ENCODE results near the gene VMAC.

VMAC gene

GRCh38 chr19:5893907-5894703, 10.6 kb upstream of the VMAC start:
- Histone ChIP-seq H3K4me1 (ENCODE audit: control extremely low read depth in 1 of 4, control insufficient read depth in 4 of 4, insufficient read depth in 4 of 4, low read length in 3 of 4) (peaks cover 0 to 32% (median 14%) of the 10 kb centered on the region in 4 experiments), H3K4me3 (ENCODE audit: control insufficient read depth in 1 of 7, extremely low read depth in 1 of 7, insufficient read depth in 4 of 7, low read depth in 2 of 7, low read length in 6 of 7) (peak overlapping the region in 1 of 7 experiments; percentile 13), H3K27me3 (replicated peaks in 2 of 5; ENCODE audit: control insufficient read depth in 4 of 5, insufficient read depth in 5 of 5, low read length in 4 of 5) (peaks cover 0 to 33% (median 4%) of the 10 kb centered on the region in 5 experiments), H3K27ac (ENCODE audit: insufficient read depth in 1 of 2, low read depth in 1 of 2, low read length in 2 of 2, poor library complexity in 1 of 2, severe bottlenecking in 2 of 2) (peak overlapping the region in 1 of 2 experiments; percentile 58), H3K36me3 (ENCODE audit: control insufficient read depth in 4 of 4, insufficient read depth in 4 of 4, low read length in 3 of 4) (peaks cover 0 to 31% (median 17%) of the 10 kb centered on the region in 4 experiments), H3K9me3 (ENCODE audit: control extremely low read depth in 1 of 5, control insufficient read depth in 4 of 5, insufficient read depth in 2 of 5, low read depth in 1 of 5, low read length in 4 of 5) (no peaks in the 10 kb centered on the region)
- DNase-seq = peak; percentile 75 to 91 (median 83)
- CTCF ChIA-PET = interaction anchor here (1.1 to 4.2 kb wide), 4 partner anchors 9 to 100 kb away, joined by 4 to 35 read pairs (median 6); partner anchors contain the start of genes NDUFA11 and NRTN
- WGBS (ENCODE audit: insufficient coverage) = 57% methylated on average over 26 of the region's 28 CpGs
- POLR2A ChIA-PET = interaction anchor here (0.5 kb wide), 1 partner anchor 135 kb away, joined by 5 read pairs; no protein-coding TSS in a partner anchor

GRCh38 chr19:5894704-5895349, 9.8 kb upstream of the VMAC start:
- peak overlapping the region in 1 of 7 experiments; percentile 28 for H3K4me3 ChIP-seq (ENCODE audit: control insufficient read depth in 1 of 7, extremely low read depth in 1 of 7, insufficient read depth in 4 of 7, low read depth in 2 of 7, low read length in 6 of 7)
- WGBS (ENCODE audit: insufficient coverage) = 78% methylated on average over 18 of the region's 28 CpGs
- no peaks in the 10 kb centered on the region for H3K9me3 ChIP-seq (ENCODE audit: control extremely low read depth in 1 of 5, control insufficient read depth in 4 of 5, insufficient read depth in 2 of 5, low read depth in 1 of 5, low read length in 4 of 5)
- H3K27me3 ChIP-seq (replicated peaks in 2 of 5; ENCODE audit: control insufficient read depth in 4 of 5, insufficient read depth in 5 of 5, low read length in 4 of 5) = peaks cover 0 to 27% (median 4%) of the 10 kb centered on the region in 5 experiments
- peaks cover 0 to 32% (median 17%) of the 10 kb centered on the region in 4 experiments for H3K36me3 ChIP-seq (ENCODE audit: control insufficient read depth in 4 of 4, insufficient read depth in 4 of 4, low read length in 3 of 4)
- peaks cover 0 to 32% (median 14%) of the 10 kb centered on the region in 4 experiments for H3K4me1 ChIP-seq (ENCODE audit: control extremely low read depth in 1 of 4, control insufficient read depth in 4 of 4, insufficient read depth in 4 of 4, low read length in 3 of 4)
- POLR2A ChIA-PET = no interaction called here
- no peak for DNase-seq
- CTCF ChIA-PET = interaction anchor here (2.6 kb wide), 1 partner anchor 91 kb away, joined by 9 read pairs; no protein-coding TSS in a partner anchor
- H3K27ac ChIP-seq (ENCODE audit: insufficient read depth in 1 of 2, low read depth in 1 of 2, low read length in 2 of 2, poor library complexity in 1 of 2, severe bottlenecking in 2 of 2) = peak overlapping the region in 1 of 2 experiments; percentile 58

- ChIA-PET CTCF (interaction anchor here (2.6 kb wide), 1 partner anchor 91 kb away, joined by 9 read pairs; no protein-coding TSS in a partner anchor), POLR2A (no interaction called here)
- no peak for DNase-seq
- Histone ChIP-seq H3K36me3 (ENCODE audit: control insufficient read depth in 4 of 4, insufficient read depth in 4 of 4, low read length in 3 of 4) (peaks cover 0 to 38% (median 17%) of the 10 kb centered on the region in 4 experiments), H3K4me3 (ENCODE audit: control insufficient read depth in 1 of 7, extremely low read depth in 1 of 7, insufficient read depth in 4 of 7, low read depth in 2 of 7, low read length in 6 of 7) (no peak overlapping the region), H3K27me3 (replicated peaks in 2 of 5; ENCODE audit: control insufficient read depth in 4 of 5, insufficient read depth in 5 of 5, low read length in 4 of 5) (peaks cover 0 to 21% (median 4%) of the 10 kb centered on the region in 5 experiments), H3K27ac (ENCODE audit: insufficient read depth in 1 of 2, low read depth in 1 of 2, low read length in 2 of 2, poor library complexity in 1 of 2, severe bottlenecking in 2 of 2) (peak overlapping the region in 1 of 2 experiments; percentile 58), H3K9me3 (ENCODE audit: control extremely low read depth in 1 of 5, control insufficient read depth in 4 of 5, insufficient read depth in 2 of 5, low read depth in 1 of 5, low read length in 4 of 5) (no peaks in the 10 kb centered on the region), H3K4me1 (ENCODE audit: control extremely low read depth in 1 of 4, control insufficient read depth in 4 of 4, insufficient read depth in 4 of 4, low read length in 3 of 4) (peaks cover 0 to 33% (median 14%) of the 10 kb centered on the region in 4 experiments)
- 91% methylated on average over 15 of the region's 15 CpGs for WGBS (ENCODE audit: insufficient coverage)
Measured at GRCh38 chr19:5895409-5895808, 9.3 kb upstream of the VMAC start.

- POLR2A ChIA-PET = no interaction called here
Measured at GRCh38 chr19:5895890-5896289, 8.8 kb upstream of the VMAC start.

GRCh38 chr19:5896365-5897076, 8.2 kb upstream of the VMAC start:
- POLR2A ChIA-PET = no interaction called here
- DNase-seq = no peak
- 95% methylated on average over 28 of the region's 29 CpGs for WGBS (ENCODE audit: insufficient coverage)
- CTCF ChIA-PET = interaction anchor here (2.6 kb wide), 1 partner anchor 92 kb away, joined by 9 read pairs; no protein-coding TSS in a partner anchor
- peaks cover 0 to 42% (median 22%) of the 10 kb centered on the region in 4 experiments for H3K36me3 ChIP-seq (ENCODE audit: control insufficient read depth in 4 of 4, insufficient read depth in 4 of 4, low read length in 3 of 4)
- no peak overlapping the region for H3K4me3 ChIP-seq (ENCODE audit: control insufficient read depth in 1 of 7, extremely low read depth in 1 of 7, insufficient read depth in 4 of 7, low read depth in 2 of 7, low read length in 6 of 7)
- no peak overlapping the region for H3K27ac ChIP-seq (ENCODE audit: insufficient read depth in 1 of 2, low read depth in 1 of 2, low read length in 2 of 2, poor library complexity in 1 of 2, severe bottlenecking in 2 of 2)
- H3K9me3 ChIP-seq (ENCODE audit: control extremely low read depth in 1 of 5, control insufficient read depth in 4 of 5, insufficient read depth in 2 of 5, low read depth in 1 of 5, low read length in 4 of 5) = no peaks in the 10 kb centered on the region
- H3K4me1 ChIP-seq (ENCODE audit: control extremely low read depth in 1 of 4, control insufficient read depth in 4 of 4, insufficient read depth in 4 of 4, low read length in 3 of 4) = peaks cover 0 to 33% (median 14%) of the 10 kb centered on the region in 4 experiments
- peaks cover 0 to 10% (median 4%) of the 10 kb centered on the region in 5 experiments for H3K27me3 ChIP-seq (replicated peaks in 2 of 5; ENCODE audit: control insufficient read depth in 4 of 5, insufficient read depth in 5 of 5, low read length in 4 of 5)

More at GRCh38 chr19:5895890-5896289, 8.8 kb upstream of the VMAC start:
- Histone ChIP-seq H3K9me3 (ENCODE audit: control extremely low read depth in 1 of 5, control insufficient read depth in 4 of 5, insufficient read depth in 2 of 5, low read depth in 1 of 5, low read length in 4 of 5) (no peaks in the 10 kb centered on the region), H3K4me1 (ENCODE audit: control extremely low read depth in 1 of 4, control insufficient read depth in 4 of 4, insufficient read depth in 4 of 4, low read length in 3 of 4) (peaks cover 0 to 33% (median 14%) of the 10 kb centered on the region in 4 experiments), H3K36me3 (ENCODE audit: control insufficient read depth in 4 of 4, insufficient read depth in 4 of 4, low read length in 3 of 4) (peaks cover 0 to 39% (median 18%) of the 10 kb centered on the region in 4 experiments), H3K27me3 (replicated peaks in 2 of 5; ENCODE audit: control insufficient read depth in 4 of 5, insufficient read depth in 5 of 5, low read length in 4 of 5) (peaks cover 0 to 16% (median 4%) of the 10 kb centered on the region in 5 experiments), H3K4me3 (ENCODE audit: control insufficient read depth in 1 of 7, extremely low read depth in 1 of 7, insufficient read depth in 4 of 7, low read depth in 2 of 7, low read length in 6 of 7) (no peak overlapping the region), H3K27ac (ENCODE audit: insufficient read depth in 1 of 2, low read depth in 1 of 2, low read length in 2 of 2, poor library complexity in 1 of 2, severe bottlenecking in 2 of 2) (no peak overlapping the region)
- CTCF ChIA-PET = interaction anchor here (2.6 kb wide), 1 partner anchor 92 kb away, joined by 9 read pairs; no protein-coding TSS in a partner anchor
- no peak for DNase-seq
- 91% methylated on average over 4 of the region's 8 CpGs for WGBS (ENCODE audit: insufficient coverage)

- Histone ChIP-seq H3K4me3 (ENCODE audit: control insufficient read depth in 1 of 7, extremely low read depth in 1 of 7, insufficient read depth in 4 of 7, low read depth in 2 of 7, low read length in 6 of 7) (no peak overlapping the region), H3K4me1 (ENCODE audit: control extremely low read depth in 1 of 4, control insufficient read depth in 4 of 4, insufficient read depth in 4 of 4, low read length in 3 of 4) (peaks cover 0 to 29% (median 14%) of the 10 kb centered on the region in 4 experiments), H3K27me3 (replicated peaks in 2 of 5; ENCODE audit: control insufficient read depth in 4 of 5, insufficient read depth in 5 of 5, low read length in 4 of 5) (peaks cover 0 to 1% (median 0%) of the 10 kb centered on the region in 5 experiments), H3K27ac (ENCODE audit: insufficient read depth in 1 of 2, low read depth in 1 of 2, low read length in 2 of 2, poor library complexity in 1 of 2, severe bottlenecking in 2 of 2) (peak overlapping the region in 1 of 2 experiments; percentile 17), H3K36me3 (ENCODE audit: control insufficient read depth in 4 of 4, insufficient read depth in 4 of 4, low read length in 3 of 4) (peaks cover 0 to 42% (median 22%) of the 10 kb centered on the region in 4 experiments), H3K9me3 (ENCODE audit: control extremely low read depth in 1 of 5, control insufficient read depth in 4 of 5, insufficient read depth in 2 of 5, low read depth in 1 of 5, low read length in 4 of 5) (no peaks in the 10 kb centered on the region)
- POLR2A ChIA-PET = no interaction called here
- WGBS (ENCODE audit: insufficient coverage) = 95% methylated on average over 23 of the region's 30 CpGs
- CTCF ChIA-PET = interaction anchor here (1.1 to 2.6 kb wide), 2 partner anchors 91 to 93 kb away, joined by 3 to 9 read pairs; no protein-coding TSS in a partner anchor
- no peak for DNase-seq
Measured at GRCh38 chr19:5897189-5897969, 7.3 kb upstream of the VMAC start.
